GM21825 (cell line): ENCODE data around the gene MYO9B.

Experiments used
- ATAC-seq: cut with Tn5 transposase; IDR thresholded peaks from one replicate; pipeline ENCODE4 v1.9.1; 2021; ENCODE audit warnings: mild to moderate bottlenecking, moderate library complexity; ENCODE audit not compliant: unreplicated experiment

Gene MYO9B

DNA sequence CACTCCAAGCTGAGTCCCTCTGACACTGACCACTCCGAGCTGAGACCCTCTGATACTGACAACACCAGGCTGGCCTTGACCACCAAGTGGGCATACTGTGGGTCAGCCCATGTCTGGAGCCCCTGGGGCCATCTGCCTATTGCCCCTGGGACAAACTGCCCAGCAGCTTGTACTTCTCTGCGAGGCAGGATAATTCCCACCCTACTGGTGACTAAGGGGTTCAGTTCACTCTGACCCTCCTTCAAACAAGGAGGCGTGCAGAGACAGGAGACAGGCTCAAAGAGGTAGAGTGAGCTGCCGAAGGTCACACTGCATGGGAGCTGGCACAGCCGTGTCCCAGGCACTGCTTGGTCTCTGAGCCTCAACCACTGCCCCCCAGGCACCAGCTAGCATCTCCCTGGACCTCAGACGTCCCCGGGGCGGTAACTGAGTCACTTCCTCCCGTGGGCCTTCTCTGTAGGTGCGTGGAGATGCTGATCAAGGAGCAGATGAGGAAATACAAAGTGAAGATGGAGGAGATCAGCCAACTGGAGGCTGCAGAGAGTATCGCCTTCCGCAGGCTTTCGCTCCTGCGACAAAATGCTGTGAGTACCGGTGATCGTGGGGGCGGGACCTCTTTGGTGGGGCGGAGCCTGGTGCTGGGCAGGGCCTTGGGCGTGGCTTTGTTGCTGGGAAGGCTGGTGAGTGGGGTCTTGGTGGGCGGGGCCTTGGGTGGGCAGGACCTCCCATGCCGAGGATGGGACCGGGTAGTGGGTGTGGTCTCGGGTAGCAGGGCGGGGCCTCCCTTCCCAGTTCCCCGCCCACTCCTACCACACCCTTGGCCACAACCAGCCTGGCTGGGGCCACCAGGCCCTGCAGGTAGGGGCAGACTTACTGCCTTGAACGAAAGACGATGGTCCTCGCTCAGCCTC lies 133.8 kb downstream of the MYO9B start:
- ATAC-seq: no peak

DNA sequence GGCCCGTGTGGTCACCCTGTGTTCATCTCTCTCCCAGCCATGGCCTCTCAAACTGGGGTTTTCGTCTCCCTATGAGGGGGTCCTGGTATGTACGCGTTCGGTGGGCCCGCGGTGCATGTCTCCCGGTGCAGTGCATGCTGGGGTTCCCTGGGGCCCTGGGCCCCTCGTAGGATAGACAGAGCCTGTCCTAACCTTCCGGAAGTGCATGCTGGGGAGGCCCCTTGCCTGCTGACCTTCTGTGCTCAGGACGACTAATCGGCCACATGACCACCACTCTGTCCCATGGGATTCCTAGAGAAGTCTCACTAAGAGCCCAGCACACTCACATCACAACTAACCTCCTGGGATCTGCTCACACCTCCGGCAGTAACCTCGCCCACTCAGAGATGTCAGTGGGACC lies 134.7 kb downstream of the MYO9B start:
- ATAC-seq: no peak

DNA sequence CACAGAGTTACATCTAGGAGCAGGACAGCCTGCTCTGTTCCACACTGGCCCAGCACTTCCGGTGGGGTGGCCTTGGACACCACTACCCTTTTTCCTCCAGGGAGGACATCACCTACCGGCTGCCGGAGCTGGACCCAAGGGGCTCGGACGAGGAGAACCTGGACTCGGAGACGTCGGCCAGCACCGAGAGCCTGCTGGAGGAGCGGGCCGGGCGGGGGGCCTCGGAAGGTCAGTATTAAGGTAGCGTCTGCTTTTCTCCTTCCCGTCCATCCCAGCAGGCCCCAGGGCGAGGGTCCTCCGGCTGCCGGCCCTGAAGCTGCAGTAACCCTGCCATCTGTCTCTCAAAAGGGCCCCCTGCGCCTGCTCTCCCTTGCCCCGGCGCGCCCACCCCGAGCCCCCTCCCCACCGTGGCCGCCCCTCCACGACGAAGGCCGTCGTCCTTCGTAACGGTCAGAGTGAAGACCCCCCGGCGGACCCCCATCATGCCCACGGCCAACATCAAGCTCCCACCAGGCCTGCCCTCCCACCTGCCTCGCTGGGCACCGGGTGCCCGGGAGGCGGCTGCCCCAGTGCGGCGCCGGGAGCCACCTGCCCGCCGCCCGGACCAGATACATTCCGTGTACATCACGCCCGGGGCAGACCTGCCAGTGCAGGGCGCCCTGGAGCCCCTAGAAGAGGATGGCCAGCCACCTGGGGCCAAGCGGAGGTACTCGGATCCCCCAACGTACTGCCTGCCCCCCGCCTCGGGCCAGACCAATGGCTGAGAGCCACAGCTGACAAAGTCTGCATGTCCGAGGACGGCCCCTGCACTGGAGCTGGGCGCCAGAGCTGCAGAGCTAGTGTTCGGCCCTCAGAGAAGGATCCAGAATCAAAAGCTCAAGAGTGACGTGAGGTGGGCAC lies 136.2 kb downstream of the MYO9B start:
- ATAC-seq: no peak

DNA sequence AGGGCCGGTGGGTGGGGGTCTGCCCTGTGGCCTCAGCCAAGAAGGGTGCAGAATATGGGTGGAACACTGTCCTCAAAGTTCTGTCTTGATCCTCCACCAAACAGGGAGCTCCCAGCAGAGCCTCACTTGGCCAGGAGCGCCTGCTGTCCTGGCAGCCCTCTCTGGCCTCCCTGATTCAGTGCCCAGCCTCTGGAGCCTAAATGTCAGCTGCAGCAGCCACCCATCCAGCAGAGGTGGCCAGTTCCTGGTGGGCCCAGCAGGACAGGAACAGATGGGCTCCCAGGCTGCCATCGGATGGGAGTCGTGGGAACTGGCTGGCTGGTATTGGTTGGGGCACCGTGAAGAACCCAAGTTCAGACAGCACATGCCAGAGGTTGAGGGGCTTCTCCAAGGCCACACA lies 137.8 kb downstream of the MYO9B start:
- ATAC-seq: no peak

DNA sequence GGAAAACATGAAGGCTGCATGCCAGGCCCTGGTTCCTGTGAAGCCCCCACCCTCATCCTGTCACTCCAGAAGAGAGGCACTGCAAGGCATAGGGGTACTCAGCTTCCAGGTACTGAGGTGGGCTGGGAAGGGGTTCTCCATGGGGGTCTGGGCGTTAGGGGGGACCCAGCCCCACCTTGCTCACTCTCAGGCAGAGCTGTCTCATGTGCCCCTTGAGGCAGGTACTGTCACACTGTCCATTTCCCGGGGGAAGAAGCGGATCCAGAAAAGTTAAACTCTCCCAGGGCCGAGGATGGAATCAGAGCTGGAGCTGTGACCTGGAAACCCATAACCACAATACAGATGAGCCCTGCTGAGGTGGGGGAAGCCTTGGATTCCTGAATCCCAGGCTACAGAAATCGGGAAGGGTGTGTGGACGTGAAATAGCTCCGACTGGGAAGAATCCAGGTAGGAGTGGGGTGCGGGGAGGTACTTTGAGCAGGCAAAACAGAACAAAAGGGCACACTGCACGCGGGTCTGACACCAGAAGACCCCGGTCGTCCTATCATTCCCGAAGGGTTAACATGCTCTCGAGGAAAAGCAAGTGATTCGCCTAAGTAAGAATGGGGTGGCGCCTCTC lies 139.0 kb downstream of the MYO9B start:
- ATAC-seq: no peak

DNA sequence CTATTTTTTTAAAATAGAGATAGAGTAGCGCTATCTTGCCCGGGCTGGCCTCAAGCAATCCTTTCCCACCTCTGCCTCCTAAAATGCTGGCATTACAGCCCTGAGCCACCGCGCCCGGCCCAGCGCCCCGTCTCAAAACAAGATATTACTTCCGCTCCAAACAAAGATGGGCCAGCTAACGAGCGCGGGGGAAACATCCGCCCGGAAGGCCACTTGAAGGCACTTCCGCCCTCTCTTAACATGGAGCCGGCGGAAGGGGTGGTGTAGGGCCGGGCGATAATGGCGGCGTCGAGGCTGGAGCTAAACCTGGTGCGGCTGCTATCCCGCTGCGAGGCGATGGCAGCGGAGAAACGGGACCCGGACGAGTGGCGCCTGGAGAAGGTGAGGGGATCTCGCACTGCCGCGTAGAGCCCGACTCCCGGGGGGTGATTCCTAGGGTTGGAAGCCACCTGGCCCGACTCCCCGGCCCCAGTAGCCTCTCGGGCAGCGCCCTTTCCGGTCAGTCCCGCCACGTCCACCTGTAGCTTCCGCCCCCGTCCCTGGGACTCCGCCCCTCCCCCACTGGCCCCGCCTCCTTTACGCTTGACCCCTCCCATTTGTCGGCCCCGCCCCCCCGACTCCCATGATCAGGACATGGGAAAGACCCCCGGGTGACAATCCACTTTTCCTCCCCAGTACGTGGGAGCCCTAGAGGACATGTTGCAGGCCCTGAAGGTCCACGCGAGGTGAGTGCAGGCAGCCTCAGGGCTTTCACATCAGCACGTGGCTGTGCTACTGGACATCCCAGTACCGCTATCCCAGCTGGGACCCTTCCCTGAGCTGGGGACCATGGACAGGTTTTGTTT lies 139.8 kb downstream of the MYO9B start, which contains the start of gene USE1:
Gene USE1 (plus strand): TSS at position 231 of the 845 bp plus-strand sequence. CDS start 49 bp downstream, at position 280.
- peak; percentile 71 for ATAC-seq

DNA sequence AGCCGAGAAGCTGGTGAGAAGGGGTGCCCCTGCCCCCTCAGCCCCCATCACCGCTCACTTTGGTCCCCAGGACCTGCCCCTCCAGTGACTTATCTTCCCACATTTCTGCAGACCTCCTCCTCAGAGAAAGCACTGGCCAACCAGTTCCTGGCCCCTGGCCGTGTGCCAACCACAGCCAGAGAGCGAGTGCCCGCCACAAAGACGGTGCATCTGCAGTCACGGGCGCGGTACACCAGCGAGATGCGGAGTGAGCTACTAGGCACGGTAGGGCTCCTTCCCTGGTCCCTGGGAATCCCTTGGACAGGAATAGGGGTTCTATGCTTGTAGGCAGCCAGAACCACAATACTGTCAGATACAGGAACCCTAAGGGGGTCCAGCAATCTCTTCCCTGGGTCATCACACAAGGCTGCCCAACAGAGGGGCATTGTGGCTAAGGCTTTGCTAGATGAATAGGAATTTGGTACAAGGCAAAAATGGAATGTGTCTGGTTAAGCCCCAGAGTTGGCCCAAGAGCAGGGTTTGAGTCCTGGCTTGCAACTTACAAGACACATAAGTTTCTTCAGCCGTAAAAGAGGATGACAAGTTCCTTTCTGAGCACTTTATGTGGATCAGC lies 140.6 kb downstream of the MYO9B start:
- no peak for ATAC-seq

DNA sequence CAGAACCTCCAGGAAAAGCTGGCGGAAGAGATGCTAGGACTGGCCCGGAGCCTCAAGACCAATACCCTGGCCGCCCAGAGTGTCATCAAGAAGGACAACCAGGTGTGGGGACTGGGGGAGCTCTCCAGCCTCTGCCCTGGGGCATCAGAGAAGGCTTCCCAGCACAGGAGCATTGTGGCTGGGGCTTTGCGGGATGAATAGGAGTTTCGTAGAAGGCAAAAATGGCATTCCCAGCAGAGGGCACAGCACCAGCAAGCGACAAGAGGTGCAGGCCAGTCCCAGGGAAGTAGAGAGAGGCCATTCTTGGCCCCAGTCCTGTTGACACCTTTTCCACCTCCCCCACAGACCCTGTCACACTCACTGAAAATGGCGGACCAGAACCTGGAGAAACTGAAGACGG lies 143.7 kb downstream of the MYO9B start:
- no peak for ATAC-seq

DNA sequence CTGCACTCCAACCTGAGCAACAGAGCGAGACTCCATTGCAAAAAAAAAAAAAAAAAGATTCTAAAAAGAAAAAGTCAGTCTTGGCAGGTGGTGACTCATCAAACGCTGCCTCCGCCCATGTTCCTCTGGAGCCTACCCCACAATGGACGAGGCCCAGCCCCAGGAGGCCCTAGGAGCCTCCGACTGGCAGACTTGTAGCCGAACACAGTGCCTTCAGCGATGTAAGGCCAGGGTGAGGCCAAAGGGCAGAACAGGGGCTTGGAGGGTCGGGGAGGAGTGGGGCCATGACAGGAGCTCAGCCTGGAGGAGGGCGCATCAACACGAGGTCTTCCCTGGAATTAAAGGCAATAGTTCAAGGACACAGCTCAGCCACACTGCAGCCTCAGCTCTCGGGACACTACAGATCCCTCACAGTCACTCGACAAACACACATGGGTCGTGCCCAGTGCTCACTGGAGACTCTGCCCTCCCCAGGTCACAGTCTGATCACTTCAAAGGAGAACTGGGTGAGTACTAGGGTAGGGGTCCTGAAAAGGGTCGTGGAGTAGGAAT lies 144.7 kb downstream of the MYO9B start:
- ATAC-seq: no peak

DNA sequence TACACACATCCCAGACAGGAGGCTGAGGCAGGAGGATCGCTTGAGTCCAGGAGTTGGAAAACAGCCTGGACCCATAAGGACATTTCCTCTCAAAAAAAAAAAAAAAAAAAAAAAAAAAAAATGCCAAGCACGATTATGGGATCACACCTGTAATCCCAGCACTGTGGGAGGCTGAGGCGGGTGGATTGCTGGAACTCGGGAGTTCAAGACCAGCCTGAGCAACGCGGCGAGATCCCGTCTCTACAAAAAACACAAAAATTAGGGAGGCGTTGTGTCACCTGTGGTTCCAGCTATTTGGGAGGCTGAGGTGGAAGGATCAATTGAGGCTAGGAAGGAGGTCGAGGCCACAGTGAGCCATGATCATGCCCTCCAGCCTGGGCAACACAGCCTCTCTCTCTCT lies 149.5 kb downstream of the MYO9B start:
- no peak for ATAC-seq

DNA sequence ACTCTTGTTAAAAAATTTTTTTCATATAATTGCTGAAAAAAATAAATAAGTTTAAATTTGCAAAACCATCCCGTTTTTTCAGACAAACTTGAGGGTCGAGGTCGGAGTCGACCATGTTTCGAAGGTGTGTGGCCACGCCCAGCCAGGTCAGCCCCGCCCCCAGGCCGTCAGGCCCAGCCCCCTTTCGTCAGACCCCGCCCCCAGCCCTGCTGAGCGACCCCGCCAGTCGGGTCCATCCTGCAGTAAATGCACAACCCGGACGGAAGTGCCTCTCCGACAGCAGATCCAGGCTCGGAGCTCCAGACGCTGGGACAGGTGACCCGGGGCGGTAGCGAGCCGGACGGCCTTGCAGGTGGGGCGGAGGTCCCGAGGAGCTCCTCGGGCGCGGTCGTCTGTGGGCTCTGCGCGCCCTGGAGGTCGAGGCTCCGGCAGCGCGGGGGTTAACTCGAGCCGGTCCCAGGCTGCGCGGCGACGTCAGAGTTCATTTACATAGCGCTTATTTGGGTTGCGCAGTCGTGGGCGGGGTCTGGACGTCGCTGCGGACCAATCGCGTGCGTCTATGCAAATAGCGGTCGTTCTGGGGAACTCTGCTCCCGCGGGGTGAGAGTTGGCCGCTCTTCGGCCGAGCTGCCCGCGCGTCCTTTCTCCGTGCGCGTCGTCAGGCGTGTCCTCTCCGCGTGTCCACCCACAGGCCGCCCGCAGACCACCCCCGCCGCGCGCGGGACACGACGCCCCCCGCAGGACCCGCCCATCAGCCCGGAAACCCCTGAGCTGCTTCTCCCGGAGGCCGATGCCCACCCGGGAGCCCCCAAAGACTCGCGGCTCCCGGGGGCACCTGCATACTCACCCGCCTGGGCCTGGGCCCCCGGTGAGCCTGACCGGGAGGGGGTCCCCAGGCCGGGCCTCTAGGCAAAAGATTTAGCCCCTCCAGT lies 150.7 kb downstream of the MYO9B start, which contains the start of gene OCEL1:
Gene OCEL1 (plus strand): TSS at position 225 of the 932 bp plus-strand sequence. CDS start 22 bp downstream, at position 247.
- peak; percentile 82 for ATAC-seq

DNA sequence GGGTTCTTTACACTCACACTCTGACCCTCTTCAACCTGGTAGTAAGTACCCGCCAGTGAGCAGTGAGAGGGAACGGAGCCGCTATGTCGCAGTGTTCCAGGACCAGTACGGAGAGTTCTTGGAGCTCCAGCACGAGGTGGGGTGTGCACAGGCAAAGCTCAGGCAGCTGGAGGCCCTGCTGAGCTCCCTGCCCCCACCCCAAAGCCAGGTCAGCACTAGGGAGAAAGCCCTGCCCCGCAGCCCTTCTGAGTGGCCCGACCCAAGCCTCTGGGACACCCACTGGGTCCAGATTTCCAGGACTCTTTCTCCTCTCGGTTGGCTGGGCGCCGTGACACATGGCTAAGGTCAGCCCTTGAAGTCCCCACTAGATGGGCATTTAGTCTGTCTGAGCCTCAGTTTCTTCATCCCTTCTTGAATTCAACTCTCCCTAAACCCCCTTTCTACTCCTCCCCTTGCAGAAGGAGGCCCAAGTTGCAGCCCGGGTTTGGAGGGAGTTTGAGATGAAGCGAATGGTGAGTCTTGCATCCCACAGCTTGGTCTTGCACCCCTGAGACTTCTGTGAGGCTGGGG lies 152.3 kb downstream of the MYO9B start:
- no peak for ATAC-seq

DNA sequence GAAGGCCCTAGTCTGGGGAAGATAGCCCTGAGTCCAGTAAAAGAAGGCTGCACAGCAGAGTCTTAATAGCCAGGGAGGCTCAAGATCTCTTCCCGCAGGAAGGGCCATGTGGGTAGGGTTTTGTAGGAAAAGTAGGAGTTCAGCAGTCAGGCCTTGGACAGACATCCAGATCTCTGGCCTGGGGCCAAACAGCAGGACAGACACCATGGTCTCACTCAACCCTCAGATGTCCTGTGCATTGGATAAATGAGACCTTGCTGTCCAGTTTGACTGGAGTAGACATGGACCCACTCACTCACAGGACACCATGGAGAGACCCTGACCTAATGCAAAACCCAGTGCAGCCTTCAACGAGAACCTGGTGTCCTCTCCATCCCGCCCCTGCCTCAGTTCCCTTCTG lies 154.3 kb downstream of the MYO9B start:
- no peak for ATAC-seq

DNA sequence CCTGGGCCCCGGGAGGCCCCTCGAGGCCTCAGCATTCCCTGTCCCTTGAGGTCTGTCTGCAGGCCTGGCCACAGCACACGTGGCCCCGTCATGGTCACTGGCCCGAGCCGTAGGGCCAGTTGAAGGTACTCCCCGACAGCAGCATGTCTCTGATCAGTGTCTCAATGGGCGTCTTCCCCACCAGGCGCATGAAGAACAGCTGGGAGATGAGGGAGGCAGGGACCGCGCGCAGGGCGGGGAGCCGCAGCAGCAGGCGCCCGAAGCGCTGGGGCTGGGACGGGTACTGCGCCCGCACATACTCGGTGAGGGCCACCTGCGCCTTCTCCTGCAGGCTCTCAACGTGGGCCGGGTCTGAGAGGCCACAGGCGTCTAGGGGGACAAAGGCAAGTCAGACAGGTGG lies 156.7 kb downstream of the MYO9B start:
- ATAC-seq: no peak

DNA sequence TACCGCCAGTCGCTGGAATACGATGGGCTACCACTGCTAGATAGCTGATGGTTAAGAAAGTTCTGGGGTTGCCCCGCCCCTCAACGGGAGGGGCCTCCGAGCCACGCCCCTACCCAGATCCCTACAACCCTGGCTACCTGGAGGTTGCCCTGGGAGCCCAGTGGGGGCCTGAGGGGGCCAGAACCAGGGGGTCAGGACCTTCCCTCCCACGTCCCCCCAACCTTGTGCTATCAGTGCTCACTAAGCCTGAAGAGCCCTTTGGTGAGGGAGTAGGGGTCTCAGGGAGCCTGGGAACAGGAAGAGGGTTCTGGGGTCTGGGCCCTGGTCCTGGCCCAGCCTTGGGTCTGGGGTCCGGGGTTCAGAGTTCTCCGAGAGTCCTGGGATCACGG lies 159.3 kb downstream of the MYO9B start:
- ATAC-seq: peak; percentile 30

DNA sequence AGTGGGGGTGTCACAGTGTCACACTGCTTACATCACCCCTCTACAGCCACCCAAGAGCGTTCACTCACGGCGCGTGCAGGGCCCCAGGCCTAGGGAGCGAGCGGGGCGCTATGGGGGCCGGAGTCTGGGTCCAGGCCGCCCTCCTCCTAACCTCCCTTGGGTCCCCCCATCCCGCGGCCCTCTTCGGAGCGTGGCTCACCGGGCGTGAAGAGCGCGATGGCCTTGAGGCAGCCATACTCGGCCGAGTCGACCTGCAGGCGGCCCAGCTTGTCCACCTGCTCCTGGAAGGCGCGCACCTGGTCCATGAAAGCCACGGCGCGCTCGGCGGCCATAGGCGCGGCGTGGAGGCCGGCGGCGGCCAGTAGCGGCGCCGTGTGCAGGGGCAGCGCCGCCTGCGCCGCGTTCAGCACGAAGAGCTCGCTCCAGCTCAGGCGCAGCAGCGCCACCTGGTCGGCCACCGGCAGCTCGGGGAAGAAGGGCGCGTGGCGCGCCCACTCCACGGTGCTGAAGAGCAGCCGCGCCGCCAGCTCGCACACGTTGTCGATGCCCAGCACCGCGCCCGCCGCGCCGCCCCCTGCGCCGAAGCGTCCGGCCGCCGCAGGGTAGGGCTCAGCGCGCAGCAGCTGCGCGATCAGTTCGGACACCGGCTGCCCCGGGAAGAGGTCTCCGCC lies 159.9 kb downstream of the MYO9B start:
- peak; percentile 62 for ATAC-seq

DNA sequence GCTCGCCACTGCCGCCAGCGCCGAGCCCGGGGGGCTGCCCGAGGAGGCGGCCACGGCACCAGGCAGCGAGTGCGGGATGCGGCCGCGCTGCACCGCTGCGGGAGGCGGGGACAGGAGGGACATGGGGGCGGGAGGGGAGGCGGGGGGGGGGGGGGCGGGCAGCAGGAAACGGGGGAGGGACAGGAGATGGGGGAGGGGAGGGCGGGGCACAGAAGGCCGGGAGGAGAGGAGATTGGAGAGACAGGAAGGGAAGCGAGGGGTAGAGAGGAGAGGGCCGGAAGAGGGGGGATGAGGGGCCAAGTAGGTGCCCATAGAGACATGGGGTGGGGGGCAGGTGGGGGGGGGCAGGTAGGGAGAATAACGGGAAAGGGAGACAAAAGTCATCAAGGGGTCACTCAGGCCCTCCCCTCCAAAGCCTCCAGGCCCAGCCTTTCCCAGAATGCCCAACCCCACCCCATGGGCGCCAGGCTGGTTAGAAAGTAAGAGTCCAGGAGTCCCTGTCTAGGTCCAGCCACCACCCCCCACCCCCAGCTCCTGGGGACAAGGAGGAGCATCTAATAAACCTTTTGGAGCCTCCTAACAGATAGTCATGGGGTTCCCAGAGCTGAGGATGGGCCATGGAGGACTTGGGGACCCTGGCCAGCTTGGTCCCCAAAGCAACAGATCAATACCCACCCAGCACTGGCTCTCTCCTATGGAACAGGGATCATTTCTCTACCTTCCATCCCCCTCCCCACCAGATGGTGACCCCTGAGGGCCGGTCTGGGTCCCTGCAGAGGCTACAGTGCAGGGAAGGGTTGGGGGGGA lies 160.6 kb downstream of the MYO9B start:
- ATAC-seq: no peak
